ENCODE measurements around the gene LRRC58.

Gene LRRC58

DNA sequence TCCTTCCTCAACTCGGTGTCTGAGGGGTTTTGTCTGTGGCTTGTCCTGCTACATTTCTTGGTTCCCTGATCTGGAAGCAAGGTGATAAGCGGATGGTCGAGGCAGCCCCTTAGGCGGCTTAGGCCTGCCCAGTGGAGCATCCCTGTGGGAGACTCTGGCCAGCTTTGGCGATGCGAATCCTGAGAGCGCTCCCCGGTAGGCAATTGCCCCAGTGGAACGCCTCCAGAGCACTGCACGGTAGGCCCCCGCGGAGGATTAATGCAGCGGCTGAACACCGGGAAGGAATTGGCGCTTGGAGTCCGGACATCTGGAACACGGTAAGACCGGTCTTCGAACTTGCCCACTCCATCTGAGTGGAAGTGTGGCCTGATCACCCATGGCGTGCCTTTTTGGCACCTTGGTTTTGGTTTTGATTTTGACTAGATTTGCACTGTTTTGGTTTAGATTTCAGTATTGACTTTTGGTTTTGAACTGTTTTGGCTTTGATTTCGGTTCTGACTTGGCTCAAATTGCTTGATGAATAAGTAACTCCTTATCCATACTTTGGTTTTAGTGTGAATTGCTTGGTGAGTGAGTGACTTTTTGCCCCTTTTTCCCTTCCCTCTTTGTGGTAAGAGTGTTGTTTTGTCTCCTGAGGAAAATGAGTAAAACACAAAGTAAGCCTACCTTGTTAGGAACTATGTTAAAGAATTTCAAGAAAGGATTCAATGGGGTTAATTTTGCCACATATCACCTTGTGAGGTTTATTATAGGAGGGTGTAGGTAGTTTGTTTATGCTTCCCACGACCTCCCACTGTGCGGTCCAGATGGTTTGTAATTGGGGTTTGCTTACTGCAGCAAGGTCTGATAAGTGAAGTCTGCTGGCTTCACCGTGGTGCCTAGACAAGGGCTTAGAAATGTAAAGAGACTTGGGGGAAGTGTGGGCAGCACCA is 37.0 kb downstream of the LRRC58 start:
- no peak overlapping the region for H3K4me3 ChIP-seq (ENCODE audit: low read depth, low read length)
- TF ChIP-seq, protein P1, sequence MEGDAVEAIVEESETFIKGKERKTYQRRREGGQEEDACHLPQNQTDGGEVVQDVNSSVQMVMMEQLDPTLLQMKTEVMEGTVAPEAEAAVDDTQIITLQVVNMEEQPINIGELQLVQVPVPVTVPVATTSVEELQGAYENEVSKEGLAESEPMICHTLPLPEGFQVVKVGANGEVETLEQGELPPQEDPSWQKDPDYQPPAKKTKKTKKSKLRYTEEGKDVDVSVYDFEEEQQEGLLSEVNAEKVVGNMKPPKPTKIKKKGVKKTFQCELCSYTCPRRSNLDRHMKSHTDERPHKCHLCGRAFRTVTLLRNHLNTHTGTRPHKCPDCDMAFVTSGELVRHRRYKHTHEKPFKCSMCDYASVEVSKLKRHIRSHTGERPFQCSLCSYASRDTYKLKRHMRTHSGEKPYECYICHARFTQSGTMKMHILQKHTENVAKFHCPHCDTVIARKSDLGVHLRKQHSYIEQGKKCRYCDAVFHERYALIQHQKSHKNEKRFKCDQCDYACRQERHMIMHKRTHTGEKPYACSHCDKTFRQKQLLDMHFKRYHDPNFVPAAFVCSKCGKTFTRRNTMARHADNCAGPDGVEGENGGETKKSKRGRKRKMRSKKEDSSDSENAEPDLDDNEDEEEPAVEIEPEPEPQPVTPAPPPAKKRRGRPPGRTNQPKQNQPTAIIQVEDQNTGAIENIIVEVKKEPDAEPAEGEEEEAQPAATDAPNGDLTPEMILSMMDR (IDR thresholded peaks at IDR 0.05; ENCODE audit: borderline replicate concordance, insufficient read depth, low read depth, low read length): no peak

DNA sequence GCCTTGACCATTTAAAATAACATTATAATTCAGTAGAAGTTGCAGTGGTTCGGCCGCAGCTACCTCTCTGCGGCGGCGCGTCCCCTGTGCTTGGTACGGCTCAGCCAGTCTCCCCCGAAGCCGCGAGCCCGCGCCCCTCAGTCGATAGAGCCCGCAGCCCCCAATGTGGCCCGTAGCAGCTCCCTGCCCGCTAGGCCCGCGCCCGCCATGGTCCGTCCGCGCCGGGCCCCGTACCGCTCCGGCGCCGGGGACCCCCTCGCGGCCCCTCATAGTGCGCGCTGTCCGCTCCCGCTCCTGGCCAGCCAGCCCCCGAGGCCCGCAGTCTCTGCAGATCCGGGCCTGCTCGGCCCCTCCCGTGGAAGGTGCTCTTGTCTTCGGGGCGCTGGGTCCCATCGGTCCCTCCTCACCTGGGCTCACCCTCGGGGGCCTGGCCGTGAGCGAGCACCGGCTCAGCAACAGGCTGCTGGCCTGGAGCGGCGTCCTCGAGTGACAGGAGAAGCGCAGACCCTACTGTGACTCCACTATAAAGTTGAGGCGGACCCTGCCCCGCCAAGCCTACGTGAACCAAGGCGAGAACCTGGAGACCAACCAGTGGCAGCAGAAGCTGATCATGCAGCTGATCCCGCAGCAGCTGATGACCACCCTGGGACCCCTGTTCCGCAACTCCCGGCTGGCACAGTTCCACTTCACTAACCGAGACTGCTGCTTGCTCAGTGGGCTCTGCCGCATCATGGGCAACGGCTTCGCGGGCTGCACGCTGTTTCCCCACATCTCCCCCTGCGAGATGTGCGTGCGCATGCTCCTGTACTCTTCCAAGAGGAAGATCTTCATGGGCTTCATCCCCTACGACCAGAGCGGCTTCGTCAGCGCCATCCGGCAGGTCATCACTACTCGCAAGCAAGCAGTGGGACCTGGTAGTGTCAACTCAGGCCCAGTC is 42.4 kb downstream of the LRRC58 start:
- TF ChIP-seq, protein P1 (IDR thresholded peaks at IDR 0.05; ENCODE audit: borderline replicate concordance, insufficient read depth, low read depth, low read length): no peak

DNA sequence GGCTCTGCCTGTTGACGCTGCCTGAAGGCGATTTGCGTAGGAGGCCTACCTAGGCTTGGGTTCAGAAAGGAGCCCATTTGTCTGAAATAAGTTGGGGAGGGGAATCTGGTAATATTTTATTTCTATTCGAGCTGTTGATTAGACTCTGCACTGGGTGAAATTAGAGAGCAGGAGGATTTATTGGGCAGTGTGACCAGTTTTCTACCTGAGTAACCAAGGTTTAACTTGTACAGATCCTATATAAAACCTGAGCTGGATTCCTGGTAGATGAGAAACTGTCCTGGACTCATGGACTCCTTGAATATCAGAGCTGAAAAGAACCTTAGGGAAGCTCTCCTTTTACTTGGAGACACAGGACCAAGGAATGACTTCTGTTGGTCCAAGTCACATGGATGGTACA is 44.5 kb downstream of the LRRC58 start:
- TF ChIP-seq, protein P1 (IDR thresholded peaks at IDR 0.05; ENCODE audit: borderline replicate concordance, insufficient read depth, low read depth, low read length): no peak
- H3K4me3 ChIP-seq (ENCODE audit: low read depth, low read length): no peak overlapping the region

More for the DNA sequence above, 42.4 kb downstream of the LRRC58 start:
- H3K4me3 ChIP-seq (ENCODE audit: low read depth, low read length): no peak overlapping the region

DNA sequence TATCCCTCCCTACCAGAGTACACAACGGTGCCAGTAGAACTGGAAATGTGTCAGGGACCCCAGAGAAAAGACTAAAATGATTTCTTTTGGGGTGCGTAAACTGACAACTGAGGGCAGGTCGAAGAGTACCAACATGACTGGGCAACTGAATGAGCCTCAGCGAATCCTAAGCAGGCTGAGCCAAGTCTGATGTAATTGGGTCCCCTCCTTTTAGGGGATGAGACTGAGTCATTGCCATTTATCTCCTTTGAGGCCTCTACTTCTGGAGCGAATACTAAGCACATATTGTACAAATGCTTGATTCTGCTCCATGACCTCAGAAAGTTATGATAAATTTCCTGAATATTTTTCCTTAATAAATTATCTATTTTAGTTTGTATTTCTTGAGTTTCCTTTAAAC is 46.8 kb downstream of the LRRC58 start:
- no peak overlapping the region for H3K4me3 ChIP-seq (ENCODE audit: low read depth, low read length)
- TF ChIP-seq, protein P1 (IDR thresholded peaks at IDR 0.05; ENCODE audit: borderline replicate concordance, insufficient read depth, low read depth, low read length): no peak

DNA sequence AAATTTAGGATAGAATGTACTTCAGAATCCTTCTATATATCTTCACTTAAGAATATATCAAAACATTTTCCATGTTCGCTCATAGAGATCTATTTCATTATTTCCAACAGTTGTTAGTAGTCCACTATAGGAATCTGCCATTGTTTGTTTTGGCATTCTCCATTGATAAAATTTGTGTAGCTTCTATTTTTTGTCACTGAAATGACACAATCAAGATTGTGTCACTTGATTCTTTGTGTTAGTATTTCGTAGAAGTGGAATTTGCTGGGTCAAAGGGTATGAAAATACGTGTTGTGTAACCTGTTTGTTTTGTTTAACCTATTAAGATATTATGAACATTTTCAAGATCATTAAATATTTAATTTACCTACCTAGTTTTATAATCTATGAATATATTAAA is 48.2 kb downstream of the LRRC58 start:
- TF ChIP-seq, protein P1 (IDR thresholded peaks at IDR 0.05; ENCODE audit: borderline replicate concordance, insufficient read depth, low read depth, low read length): no peak
- no peak overlapping the region for H3K4me3 ChIP-seq (ENCODE audit: low read depth, low read length)

DNA sequence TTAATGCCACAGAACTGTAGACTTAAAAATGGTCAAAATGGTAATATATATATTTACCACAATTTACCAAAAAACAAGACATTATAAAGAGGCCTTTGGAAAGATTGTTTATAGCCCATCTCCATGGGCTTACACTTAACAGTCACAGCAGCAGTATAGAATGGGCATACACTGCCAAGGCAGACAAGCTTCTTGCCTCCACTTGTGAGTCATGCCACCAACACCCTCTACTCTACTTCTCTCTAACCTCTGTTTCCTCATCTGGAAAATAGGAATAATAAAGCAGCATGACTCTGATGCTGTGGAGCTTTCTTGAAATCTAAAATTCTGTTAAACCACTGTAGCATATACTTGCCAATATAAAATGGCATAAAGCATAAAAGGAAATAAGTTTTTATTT is 49.8 kb downstream of the LRRC58 start:
- TF ChIP-seq, protein P1 (IDR thresholded peaks at IDR 0.05; ENCODE audit: borderline replicate concordance, insufficient read depth, low read depth, low read length): no peak
- no peak overlapping the region for H3K4me3 ChIP-seq (ENCODE audit: low read depth, low read length)

All from GM12875 (cell line).